HAP-1 (cell line): ENCODE data around the gene TIMM29.

Experiments
- DNase-seq, 2 experiments: peaks; one replicate each; pipeline ENCODE4 v3.0.0-alpha.2; 2016 to 2020; ENCODE audit warnings: low spot score in 2 of 2
- H3K27me3 ChIP-seq: fragments of 250-450 bp; sonication (Bioruptor Pico); 2 replicates; pipeline ENCODE4 v1.5.1; 2020; ENCODE audit warnings: low read depth, mild to moderate bottlenecking, moderate library complexity
- H3K36me3 ChIP-seq: fragments of 250-450 bp; sonication (Bioruptor Pico); replicated peaks from 2 replicates; pipeline ENCODE4 v1.5.1; 2020; ENCODE audit warnings: mild to moderate bottlenecking
- H3K4me1 ChIP-seq: fragments of 250-450 bp; sonication (Bioruptor Pico); 2 replicates; pipeline ENCODE4 v1.5.1; 2020; ENCODE audit warnings: mild to moderate bottlenecking
- H3K4me3 ChIP-seq: fragments of 250-450 bp; sonication (Bioruptor Pico); 2 replicates; pipeline ENCODE4 v1.5.1; 2020; ENCODE audit warnings: mild to moderate bottlenecking, moderate library complexity
- H3K9me3 ChIP-seq: fragments of 250-450 bp; sonication (Bioruptor Pico); 2 replicates; pipeline ENCODE4 v1.5.1; 2020; ENCODE audit warnings: mild to moderate bottlenecking, moderate library complexity
- in situ Hi-C: fragments of 300-500 bp; cut with MboI; formaldehyde crosslinking; loops from 3 replicates; pipeline ENCODE4 v1.14.3; 2020; ENCODE audit warnings: low sequenced_read_pairs, inconsistent platforms, mixed read lengths

The TIMM29 gene

DNA sequence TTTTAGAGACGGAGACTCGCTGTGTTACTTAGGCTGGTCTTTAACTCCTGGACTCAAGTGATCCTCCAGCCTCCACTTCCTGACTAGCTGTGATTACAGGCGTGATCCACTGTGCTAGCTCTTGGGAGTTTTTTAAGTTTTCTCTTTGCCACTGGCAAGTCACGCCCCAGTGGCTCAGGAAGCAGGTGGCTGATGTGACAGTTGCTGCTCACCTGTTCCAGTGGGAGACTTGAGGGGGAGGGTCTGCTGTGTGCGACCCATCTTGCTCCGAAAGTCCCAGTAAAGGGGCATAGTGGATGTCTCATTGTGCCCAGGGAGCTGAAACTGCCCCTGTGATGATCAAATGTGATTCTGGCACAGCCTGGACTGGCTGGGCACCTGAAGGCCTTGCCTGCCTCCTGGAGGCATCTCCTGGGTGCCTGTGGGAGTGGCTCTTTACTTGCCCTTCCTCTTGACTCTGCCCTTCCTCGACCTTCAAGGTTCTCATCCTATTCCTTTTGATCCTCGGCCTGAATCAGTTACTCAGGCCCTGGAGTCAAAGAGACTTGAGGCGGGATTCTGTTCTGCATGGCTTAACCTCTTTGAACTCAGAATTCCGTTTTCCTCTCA is 40.0 kb downstream of the TIMM29 start:
- Histone ChIP-seq H3K4me1 (no peaks in the 10 kb centered on the region; the same call in 1 of the 2 replicates), H3K4me3 (no peak overlapping the region), H3K27me3 (no peaks in the 10 kb centered on the region), H3K36me3 (no peaks in the 10 kb centered on the region), H3K9me3 (no peaks in the 10 kb centered on the region)
- in situ Hi-C loops, result no loop called here
- no peak for DNase-seq

DNA sequence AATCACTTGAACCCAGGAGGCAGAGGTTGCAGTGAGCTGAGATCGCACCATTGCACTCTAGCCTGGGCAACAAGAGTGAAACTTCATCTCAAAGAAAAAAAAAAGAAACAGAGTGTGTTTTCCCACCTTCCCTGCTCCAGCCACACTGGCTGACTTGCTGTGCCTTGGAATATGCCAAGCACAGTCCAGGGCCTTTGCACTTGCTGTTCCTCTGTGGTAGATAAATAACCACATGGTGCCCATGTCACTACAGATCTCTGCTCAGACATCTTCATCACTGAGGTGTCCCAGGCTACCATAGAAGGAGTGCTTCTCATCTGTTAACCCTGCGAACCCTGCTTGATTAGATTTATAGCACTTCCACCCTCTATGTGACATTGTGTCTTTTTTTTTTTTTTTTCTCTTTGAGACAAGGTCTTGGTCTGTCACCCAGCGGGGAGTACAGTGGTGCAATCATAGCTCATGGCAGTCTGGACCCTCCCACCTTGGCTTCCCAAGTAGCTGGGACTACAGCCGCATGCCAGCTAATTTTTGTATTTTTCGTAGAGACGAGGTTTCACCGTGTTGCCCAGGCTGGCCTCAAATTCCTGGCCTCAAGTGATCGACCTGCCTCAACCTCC is 42.6 kb downstream of the TIMM29 start:
- Histone ChIP-seq H3K36me3 (no peaks in the 10 kb centered on the region), H3K4me1 (no peaks in the 10 kb centered on the region; the same call in 1 of the 2 replicates), H3K4me3 (no peak overlapping the region), H3K9me3 (no peaks in the 10 kb centered on the region), H3K27me3 (no peaks in the 10 kb centered on the region)
- no peak for DNase-seq
- in situ Hi-C loops, result no loop called here

DNA sequence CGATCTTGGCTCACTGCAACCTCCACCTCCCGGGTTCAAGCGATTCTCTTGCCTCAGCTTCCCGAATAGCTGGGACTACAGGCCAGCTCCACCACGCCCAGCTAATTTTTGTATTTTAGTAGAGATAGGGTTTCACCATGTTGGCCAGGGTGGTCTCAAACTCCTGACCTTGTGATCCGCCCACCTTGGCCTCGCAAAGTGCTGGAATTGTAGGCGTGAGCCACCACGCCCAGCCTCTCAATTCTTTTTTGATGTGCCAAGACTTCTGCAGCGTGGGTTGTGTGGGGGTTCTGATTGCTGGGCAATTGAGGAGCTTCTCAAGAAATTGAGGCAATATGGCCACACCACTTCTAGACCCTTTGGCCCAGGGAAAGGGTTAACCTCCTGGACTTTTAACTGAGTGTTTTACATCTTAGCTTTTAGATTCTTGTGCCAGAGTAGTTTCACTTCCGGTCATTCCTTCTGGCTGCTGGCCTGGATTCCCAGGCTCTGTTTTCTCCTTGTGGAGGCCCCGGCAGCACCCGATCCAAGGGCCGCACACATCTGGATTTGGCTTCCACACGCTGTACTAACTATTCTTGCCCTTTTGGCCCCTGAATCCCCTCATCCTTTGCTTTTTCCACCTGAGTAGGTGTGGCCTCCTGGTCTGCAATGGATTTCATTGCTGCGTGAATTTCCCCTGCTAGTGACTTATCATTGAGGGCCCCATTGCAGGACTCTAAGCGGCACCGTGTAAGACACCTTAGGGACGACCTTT is 46.9 kb downstream of the TIMM29 start:
- H3K27me3 ChIP-seq, result no peaks in the 10 kb centered on the region
- in situ Hi-C loops, result no loop called here
- no peaks in the 10 kb centered on the region for H3K9me3 ChIP-seq
- DNase-seq, result no peak
- H3K36me3 ChIP-seq, result no peaks in the 10 kb centered on the region
- no peak overlapping the region for H3K4me3 ChIP-seq
- H3K4me1 ChIP-seq, result no peaks in the 10 kb centered on the region

DNA sequence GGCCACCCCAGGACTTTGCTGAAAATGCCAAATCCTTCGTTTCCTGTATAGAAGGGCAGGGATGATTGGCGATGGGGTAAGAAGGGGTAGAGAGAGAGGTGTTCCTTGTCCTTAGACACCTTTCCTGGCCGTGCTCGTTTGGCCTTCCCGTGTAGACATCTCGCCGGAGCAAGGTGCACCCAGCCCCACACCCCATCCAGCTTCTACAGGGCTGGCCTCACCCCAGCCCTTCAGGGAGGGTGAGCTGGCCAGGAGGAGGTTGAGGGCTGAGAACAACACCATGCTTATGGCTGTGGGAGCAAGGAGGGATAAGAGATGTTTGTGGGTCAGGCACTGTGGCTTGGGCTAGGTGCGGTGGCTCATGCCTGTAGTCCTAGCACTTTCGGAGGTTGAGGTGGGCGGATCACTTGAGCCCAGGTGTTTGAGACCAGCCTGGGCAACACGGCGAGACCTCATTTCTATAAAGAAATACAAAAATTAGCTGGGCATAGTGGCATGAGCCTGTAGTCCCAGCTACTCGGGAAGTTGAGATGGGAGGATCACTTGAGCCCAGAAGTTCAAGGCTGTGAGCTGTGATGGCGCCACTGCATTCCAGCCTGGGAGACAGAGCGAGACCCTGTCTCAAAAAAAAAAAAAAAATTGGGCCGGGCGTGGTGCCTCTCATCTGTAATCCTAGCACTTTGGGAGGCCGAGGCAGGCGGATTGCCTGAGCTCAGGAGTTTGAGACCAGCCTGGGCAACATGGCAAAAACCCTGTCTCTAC is 47.7 kb downstream of the TIMM29 start:
- Histone ChIP-seq H3K27me3 (no peaks in the 10 kb centered on the region), H3K9me3 (no peaks in the 10 kb centered on the region), H3K4me3 (no peak overlapping the region), H3K36me3 (peaks cover 5% of the 10 kb centered on the region; the same call in 1 of the 2 replicates), H3K4me1 (no peaks in the 10 kb centered on the region)
- in situ Hi-C loops, result no loop called here
- no peak for DNase-seq

- in situ Hi-C loops, result no loop called here
- no peaks in the 10 kb centered on the region for H3K4me1 ChIP-seq
- no peaks in the 10 kb centered on the region for H3K9me3 ChIP-seq
- no peak overlapping the region for H3K4me3 ChIP-seq
- DNase-seq, result no peak
- peaks cover 5% of the 10 kb centered on the region; the same call in 1 of the 2 replicates for H3K36me3 ChIP-seq
- H3K27me3 ChIP-seq, result no peaks in the 10 kb centered on the region
Measured at GRCh38 chr19:10977742-10978092, 49.1 kb downstream of the TIMM29 start.
